Measurements from ENCODE around the gene CDKN2B. TPM values are rescaled to one million over a fixed set of nuclear protein-coding genes. Genes with fewer than 3 reads are reported as not detected.

The CDKN2B gene
- total and polyA plus RNA-seq, 7 donors: 1.7 to 12.3 (median 7.2) TPM

- TF ChIP-seq CTCF (IDR thresholded peaks at IDR 0.05): no peak
- DNase-seq (no peak), ATAC-seq (no peak)
- no peaks in the 10 kb centered on the region for H3K4me1 ChIP-seq
- no peaks in the 10 kb centered on the region for H3K36me3 ChIP-seq (ENCODE audit: insufficient read depth in 1 of 2, low read depth in 1 of 2)
- no peaks in the 10 kb centered on the region for H3K9me3 ChIP-seq
- no peak overlapping the region for H3K4me3 ChIP-seq
- intact Hi-C loops (cut with DNase I): no loop called here
- H3K27ac ChIP-seq: no peak overlapping the region
- H3K27me3 ChIP-seq (ENCODE audit: insufficient read depth in 3 of 3, low read length in 2 of 3): no peaks in the 10 kb centered on the region
Observed at GRCh38 chr9:22028394-22028793, 19.3 kb upstream of the CDKN2B start.

GRCh38 chr9:22026696-22027095 lies 17.6 kb upstream of the CDKN2B start:
- Histone ChIP-seq H3K27me3 (ENCODE audit: insufficient read depth in 3 of 3, low read length in 2 of 3) (no peaks in the 10 kb centered on the region), H3K36me3 (ENCODE audit: insufficient read depth in 1 of 2, low read depth in 1 of 2) (no peaks in the 10 kb centered on the region), H3K27ac (no peak overlapping the region), H3K9me3 (no peaks in the 10 kb centered on the region), H3K4me3 (no peak overlapping the region), H3K4me1 (no peaks in the 10 kb centered on the region)
- intact Hi-C loops (cut with DNase I): no loop called here
- ATAC-seq (no peak), DNase-seq (peak in 1 of 2 donors; percentile 23)
- no peak for TF ChIP-seq CTCF (IDR thresholded peaks at IDR 0.05)
- WGBS, 3 donors: 49 to 56% (median 56%) methylated on average over 6 of the region's 6 CpGs

- no peak overlapping the region for H3K27ac ChIP-seq
- no peaks in the 10 kb centered on the region for H3K9me3 ChIP-seq
- H3K36me3 ChIP-seq (ENCODE audit: insufficient read depth in 1 of 2, low read depth in 1 of 2): no peaks in the 10 kb centered on the region
- 93 to 95% (median 95%) methylated on average over 3 of the region's 3 CpGs for WGBS, 3 donors
- DNase-seq (no peak), ATAC-seq (no peak)
- H3K27me3 ChIP-seq (ENCODE audit: insufficient read depth in 3 of 3, low read length in 2 of 3): peaks cover 0 to 11% (median 0%) of the 10 kb centered on the region in 3 donors
- H3K4me3 ChIP-seq: no peak overlapping the region
- no peaks in the 10 kb centered on the region for H3K4me1 ChIP-seq
- intact Hi-C loops (cut with DNase I): no loop called here
- no peak for TF ChIP-seq CTCF (IDR thresholded peaks at IDR 0.05)
Observed at GRCh38 chr9:22022396-22022795, 13.3 kb upstream of the CDKN2B start.

GRCh38 chr9:22010866-22011625 lies 1.9 kb upstream of the CDKN2B start:
- ATAC-seq (no peak), DNase-seq (no peak)
- Histone ChIP-seq H3K4me3 (no peak overlapping the region), H3K36me3 (ENCODE audit: insufficient read depth in 1 of 2, low read depth in 1 of 2) (no peaks in the 10 kb centered on the region), H3K27ac (no peak overlapping the region), H3K9me3 (no peaks in the 10 kb centered on the region), H3K4me1 (peaks cover 21% of the 10 kb centered on the region), H3K27me3 (ENCODE audit: insufficient read depth in 3 of 3, low read length in 2 of 3) (peaks cover 0 to 2% (median 0%) of the 10 kb centered on the region in 3 donors)
- WGBS, 3 donors: 14 to 18% (median 15%) methylated on average over 13 of the region's 13 CpGs
- intact Hi-C loops (cut with DNase I): loop anchor here in 1 of 2 donors (2.0 kb wide), 1 partner anchor 26 kb away; no protein-coding TSS in a partner anchor
- TF ChIP-seq CTCF (IDR thresholded peaks at IDR 0.05): no peak

- TF ChIP-seq CTCF (IDR thresholded peaks at IDR 0.05): peak; percentile 4
- no peaks in the 10 kb centered on the region for H3K9me3 ChIP-seq
- peak overlapping the region; percentile 88 for H3K4me3 ChIP-seq
- no peak for DNase-seq
- H3K27me3 ChIP-seq (ENCODE audit: insufficient read depth in 3 of 3, low read length in 2 of 3): peaks cover 0 to 2% (median 0%) of the 10 kb centered on the region in 3 donors
- H3K36me3 ChIP-seq (ENCODE audit: insufficient read depth in 1 of 2, low read depth in 1 of 2): no peaks in the 10 kb centered on the region
- H3K27ac ChIP-seq: peak overlapping the region; percentile 92
- ATAC-seq: no peak
- intact Hi-C loops (cut with DNase I): loop anchor here in 1 of 2 donors (5.0 kb wide), 1 partner anchor 197 kb away; no protein-coding TSS in a partner anchor
- WGBS, 3 donors: 2 to 4% (median 3%) methylated on average over 6 of the region's 6 CpGs
- peaks cover 22% of the 10 kb centered on the region for H3K4me1 ChIP-seq
Observed at GRCh38 chr9:22009506-22009867, 382 bp upstream of the CDKN2B start.
